Measurements from ENCODE around the gene TRIM15.
"Not testable (repeated sequence)": the region's sequence is repeated elsewhere in the genome, so short reads cannot be mapped to it uniquely, and the experiment has no call there.

Gene TRIM15

DNA sequence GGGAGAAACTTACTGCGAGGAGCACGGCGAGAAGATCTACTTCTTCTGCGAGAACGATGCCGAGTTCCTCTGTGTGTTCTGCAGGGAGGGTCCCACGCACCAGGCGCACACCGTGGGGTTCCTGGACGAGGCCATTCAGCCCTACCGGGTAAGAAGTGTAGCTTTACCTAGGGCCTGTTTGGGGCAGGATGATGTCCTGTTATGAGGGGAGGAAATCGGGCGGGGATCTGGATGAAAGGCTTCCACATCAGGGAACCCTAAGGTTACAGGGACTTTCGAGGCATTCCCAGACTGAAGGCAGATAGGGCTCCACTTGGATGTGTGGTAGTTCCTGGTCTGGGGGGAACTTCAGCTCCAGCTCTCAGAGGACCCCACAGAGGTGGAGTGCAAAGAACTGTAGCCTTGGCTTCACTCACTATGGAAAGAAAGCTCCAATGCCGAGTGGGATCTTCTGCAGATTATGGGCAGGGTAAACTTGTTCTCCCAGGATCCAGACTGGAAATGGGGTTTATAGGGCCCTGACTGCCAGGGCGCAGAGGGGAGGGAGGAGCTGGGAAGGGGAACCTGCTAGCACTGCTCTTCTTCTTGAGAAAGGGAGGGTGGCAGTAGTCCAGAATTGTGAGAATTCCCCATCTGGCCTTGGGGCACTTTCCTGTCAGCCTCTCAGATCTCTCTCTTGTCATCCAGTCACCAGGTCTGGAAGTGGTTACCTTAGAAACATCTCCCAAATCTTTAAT lies 740 bp downstream of the TRIM15 start:
- no peak for DNase-seq

DNA sequence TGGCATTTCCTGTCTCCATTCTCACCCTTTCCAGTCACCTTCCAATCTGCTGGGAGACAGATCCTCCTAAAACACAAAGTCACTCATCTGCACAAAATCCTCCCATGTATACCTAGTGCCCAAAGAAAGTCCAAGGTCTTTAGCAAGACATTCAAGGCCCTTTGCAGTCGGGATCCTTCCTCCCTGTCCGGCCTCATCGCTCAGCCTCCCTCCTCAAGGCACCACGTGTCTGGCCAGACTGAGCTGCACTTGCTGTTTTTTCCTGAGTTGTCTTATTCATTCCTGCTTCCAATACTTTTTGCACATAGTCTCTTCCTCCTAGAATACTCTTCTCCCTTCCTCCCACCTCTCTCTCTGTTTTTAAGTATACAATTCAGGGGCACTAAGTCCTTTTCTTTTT lies 1.4 kb downstream of the TRIM15 start:
- DNase-seq = no peak

DNA sequence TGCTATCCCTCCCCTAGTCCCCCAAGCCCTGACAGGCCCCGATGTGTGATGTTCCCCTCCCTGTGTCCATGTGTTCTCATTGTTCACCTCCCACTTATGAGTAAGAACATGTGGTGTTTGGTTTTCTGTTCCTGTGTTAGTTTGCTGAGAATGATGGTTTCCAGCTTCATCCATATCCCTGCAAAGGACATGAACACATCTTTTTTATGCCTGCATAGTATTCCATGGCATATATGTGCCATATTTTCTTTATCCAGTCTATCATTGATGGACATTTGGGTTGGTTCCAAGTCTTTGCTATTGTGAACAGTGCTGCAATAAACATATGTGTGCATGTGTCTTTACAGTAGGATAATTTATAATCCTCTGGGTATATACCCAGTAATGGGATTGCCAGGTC lies 1.9 kb downstream of the TRIM15 start:
- not testable (repeated sequence) for DNase-seq

DNA sequence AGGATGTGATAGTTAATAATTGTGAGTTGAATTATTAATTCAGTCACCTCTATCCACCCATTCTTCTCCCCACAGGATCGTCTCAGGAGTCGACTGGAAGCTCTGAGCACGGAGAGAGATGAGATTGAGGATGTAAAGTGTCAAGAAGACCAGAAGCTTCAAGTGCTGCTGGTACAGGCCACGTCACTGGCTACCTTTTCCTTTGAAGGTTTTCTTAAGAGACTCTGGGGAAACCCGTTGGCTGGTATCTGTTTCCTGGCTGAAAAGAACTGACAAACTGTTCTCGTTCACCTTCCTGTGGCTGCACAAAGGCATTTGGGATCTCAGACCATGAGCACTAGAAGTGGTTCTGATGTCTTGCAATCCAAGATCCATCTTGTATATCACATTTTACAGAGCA lies 3.8 kb downstream of the TRIM15 start:
- no peak for DNase-seq

DNA sequence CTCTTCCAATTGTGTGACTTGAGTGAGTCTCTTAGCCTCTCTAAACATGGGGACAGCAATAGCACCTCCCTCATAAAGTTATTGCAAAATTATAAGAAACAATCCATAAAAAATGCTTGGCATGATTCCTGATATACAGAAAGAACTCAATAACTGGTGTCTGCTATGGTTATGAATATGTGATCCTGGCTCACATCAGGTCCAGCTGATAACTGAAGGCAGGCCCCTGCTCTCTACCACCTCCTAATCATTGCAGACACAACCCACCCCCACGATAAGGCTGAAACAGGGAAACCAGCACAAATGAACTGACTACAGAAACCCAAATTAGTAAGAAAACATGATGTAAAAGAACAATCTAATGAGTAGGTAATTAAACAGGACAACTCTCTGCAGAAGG lies 5.4 kb downstream of the TRIM15 start:
- no peak for DNase-seq

DNA sequence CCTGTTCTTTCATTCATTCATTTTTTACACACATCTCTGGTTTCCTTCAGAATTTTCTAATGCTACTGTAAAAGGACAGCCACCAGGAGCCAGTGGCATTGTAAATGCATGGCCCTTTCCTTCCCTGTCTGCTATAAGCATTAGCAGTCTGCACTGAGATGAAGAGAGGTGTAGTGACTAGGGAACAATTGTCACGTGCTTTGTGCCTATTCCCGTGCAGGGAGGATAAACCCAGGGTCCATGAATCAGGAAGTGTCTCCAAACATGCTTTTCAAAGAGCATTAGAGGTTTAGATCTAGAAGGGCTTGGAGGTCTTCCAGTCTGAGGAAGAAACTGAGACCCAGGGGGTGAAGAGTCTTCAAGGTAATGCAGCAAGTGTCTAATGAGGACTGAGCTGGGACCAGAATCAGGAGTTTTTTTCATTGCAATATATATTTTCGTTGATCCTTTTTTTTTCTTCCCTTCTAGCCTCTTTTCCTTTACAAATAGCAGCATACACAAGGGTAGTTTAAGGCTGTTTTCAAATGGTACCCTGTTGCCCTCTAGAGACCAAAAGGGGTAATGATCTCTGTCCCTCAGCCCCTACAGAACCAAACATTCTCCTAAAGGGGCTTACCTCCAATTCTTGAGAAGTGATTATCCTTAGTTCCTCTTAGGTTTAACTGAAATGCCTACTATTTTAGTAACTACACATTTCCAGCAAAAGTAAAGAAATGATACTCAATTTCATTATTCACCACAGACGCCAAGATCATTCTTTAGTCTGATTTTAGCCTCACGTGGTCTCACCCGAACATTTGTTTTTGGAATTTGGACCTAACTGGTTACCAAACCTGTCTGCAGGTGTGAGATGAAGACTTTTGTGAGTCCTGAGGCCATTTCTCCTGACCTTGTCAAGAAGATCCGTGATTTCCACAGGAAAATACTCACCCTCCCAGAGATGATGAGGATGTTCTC lies 6.6 kb downstream of the TRIM15 start:
- no peak for DNase-seq

DNA sequence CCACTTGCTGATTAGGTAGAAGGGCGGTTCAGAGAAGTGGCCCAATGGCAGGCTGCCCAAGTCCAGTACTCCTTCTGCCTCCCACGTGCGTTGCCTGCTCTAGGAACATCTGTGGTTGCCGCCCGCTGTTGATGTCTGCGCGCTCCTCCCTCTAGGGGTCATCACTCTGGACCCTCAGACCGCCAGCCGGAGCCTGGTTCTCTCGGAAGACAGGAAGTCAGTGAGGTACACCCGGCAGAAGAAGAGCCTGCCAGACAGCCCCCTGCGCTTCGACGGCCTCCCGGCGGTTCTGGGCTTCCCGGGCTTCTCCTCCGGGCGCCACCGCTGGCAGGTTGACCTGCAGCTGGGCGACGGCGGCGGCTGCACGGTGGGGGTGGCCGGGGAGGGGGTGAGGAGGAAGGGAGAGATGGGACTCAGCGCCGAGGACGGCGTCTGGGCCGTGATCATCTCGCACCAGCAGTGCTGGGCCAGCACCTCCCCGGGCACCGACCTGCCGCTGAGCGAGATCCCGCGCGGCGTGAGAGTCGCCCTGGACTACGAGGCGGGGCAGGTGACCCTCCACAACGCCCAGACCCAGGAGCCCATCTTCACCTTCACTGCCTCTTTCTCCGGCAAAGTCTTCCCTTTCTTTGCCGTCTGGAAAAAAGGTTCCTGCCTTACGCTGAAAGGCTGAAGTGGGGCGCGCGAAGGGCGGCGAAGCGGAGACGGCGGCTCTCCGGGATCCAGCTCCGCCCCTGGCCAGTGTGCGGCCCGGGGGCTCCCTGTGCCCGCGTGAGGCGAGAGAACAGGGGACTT lies 8.5 kb downstream of the TRIM15 start:
- no peak for DNase-seq

DNA sequence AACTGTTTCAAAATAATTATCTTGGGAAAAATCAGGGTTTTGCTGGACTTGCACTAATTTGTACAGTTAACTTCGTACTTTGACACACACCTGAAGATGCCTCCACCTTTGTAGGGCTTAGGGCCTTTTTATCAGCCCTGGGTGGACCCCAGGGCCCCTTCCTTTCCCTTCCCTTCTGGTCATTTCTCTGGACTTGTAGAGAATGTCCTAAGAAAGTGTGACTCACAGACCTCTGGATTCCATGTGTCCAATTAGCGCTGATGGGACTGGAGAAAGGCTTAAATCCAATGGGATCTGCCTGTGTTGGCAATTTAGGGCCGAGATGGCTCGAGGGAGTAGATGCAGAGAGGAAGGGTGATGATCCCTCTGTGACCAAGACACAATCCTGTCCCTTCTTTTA lies 9.3 kb downstream of the TRIM15 start:
- no peak for DNase-seq

DNA sequence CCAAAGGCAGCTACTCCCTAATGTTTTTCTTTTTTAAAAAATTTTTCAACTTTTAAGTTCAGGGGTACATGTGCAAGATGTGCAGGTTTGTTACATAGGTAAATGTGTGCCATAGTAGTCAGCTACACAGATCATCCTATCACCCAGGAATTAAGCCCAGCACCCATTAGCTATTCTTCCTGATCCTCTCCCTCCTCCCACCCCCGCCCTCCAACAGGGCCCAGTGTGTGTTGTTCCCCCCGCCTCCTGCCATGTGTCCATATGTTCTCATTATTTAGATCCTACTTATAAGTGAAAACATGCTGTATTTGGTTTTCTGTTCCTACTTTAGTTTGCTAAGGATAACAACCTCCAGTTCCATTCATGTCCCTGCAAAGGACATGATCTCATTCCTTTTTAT lies 12.4 kb downstream of the TRIM15 start:
- no peak for DNase-seq

DNA sequence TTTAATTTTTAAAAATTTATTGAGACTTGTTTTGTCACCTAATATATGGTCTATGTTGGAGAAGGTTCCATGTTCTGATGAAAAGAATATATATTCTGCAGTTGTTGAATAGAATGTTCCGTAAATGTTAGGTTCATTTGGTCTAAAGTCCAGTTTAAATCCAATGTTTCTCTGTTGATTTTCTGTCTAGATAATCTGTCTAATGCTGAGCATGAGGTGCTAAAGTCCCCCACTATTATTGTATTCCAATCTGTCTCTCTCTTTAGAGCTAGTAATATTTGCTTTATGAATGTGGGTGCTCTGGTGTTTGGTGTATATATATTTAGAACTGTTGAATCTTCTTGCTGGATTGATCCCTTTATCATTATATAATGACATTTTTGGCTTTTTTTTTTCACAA lies 15.5 kb downstream of the TRIM15 start:
- no peak for DNase-seq

DNA sequence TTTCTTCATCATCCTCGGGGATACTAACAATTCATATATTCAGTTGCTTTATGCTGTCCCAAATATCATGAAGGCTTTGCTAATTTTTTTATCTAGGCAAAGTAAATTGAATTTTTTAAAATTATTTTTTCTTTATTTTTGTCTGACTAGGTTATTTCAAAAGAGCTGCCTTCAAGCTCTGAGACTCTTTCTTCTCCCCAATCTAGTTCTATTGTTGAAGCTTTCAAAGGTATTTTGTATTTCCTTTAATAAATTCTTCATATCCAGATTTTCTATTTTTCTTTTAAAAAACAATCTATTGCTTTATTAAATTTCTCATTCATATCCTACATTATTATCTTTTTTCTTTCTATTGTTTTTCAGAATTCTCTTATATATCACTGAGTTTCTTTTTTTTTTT lies 16.8 kb downstream of the TRIM15 start:
- DNase-seq = no peak

DNA sequence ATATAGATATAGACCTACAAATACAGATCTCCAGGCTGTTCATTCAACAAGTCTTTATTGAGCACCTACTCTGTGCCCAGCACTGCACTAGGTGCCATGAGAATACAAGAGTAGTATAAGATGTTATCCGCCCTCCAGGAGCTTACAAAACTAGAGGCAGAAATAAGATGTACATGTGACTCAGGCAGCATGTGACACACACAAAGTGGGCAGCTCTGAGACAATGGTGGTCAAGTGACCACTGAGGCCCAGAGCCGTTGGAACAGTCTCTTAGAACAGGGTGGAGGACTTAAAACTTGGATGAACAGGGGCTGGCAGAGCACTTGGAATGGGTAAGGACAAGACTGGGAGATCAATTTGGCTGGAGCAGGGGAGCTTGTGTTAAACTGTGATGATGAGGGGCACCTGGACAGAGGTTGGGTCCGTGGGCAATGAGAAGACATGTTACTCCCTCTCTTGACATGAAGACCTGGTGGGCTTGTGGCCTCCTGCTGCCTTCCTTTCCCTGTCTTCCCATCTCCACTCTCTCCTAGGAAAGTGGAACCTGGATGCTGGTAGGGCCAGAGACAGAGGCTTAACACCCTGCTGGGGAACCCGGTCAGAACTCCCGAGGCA lies 21.2 kb downstream of the TRIM15 start:
- no peak for DNase-seq

DNA sequence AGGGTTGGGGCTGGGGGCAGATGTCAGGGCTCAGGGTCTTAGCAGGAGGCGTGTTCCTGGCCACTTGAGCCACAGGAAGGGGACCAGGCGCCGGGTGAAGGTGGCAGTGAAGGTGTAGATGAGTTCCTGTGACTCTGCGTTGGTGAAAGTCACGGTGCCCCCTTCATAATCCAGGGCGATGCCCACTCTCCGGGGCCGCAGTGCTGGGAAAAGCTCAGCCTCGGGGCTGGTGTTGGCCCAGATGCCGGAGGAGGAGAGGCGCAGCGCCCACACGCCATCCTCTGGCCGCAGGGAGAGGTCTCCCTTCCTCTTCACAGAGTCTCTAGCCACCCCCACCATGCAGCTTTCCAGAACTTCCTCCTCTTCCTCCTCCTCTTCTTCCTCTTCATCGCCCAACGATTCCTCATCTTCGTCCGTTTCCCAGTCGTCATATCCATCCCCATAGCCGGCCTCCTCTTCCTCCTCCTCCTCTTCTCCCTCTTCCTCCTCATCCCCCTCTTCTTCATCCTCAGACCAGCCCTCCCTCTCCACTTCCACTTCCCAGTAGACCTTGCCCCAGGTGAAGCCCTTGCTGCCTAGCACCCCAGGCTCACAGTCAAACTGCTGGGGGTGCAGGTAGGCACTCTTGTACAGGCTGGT lies 22.6 kb downstream of the TRIM15 start:
- DNase-seq = no peak

DNA sequence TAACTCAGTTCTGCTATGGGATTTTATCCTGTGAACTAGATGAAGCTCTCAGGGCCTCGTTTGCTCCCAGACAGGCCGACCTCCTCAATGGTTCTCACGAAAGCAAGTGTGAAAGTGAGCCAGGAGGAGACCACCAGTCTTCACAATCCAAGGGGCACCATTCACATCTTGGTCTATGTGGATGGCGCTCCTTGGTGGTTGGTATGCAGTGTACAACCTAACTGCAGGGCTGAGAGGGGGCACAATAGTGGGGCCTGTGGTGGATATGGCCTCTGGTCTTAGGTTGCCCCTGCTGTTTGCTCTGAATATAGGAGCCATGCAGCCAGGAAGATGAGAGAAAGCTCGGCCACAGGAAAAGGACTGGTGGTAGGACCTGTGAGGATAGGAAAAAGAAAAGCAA lies 25.2 kb downstream of the TRIM15 start:
- DNase-seq = no peak

DNA sequence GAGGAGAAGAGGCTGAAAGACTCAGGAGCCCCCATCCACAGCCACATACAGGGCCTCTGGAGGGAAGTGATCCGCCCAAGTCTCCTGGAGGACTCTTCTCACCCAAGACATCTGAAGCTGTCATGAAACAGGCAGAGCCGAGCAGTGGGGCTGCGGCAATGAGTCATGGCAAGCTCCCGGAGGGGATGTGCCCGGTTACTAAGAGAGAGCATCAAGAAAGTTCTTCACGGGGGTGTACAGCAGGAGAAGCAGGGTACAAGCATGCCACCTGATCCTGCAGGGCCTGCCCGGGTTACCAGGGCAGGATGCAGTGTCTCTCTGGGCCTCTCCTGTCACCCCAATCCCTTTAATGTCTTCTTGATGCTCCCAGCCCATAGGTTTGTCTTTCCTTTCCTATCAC lies 28.7 kb downstream of the TRIM15 start:
- DNase-seq = no peak

DNA sequence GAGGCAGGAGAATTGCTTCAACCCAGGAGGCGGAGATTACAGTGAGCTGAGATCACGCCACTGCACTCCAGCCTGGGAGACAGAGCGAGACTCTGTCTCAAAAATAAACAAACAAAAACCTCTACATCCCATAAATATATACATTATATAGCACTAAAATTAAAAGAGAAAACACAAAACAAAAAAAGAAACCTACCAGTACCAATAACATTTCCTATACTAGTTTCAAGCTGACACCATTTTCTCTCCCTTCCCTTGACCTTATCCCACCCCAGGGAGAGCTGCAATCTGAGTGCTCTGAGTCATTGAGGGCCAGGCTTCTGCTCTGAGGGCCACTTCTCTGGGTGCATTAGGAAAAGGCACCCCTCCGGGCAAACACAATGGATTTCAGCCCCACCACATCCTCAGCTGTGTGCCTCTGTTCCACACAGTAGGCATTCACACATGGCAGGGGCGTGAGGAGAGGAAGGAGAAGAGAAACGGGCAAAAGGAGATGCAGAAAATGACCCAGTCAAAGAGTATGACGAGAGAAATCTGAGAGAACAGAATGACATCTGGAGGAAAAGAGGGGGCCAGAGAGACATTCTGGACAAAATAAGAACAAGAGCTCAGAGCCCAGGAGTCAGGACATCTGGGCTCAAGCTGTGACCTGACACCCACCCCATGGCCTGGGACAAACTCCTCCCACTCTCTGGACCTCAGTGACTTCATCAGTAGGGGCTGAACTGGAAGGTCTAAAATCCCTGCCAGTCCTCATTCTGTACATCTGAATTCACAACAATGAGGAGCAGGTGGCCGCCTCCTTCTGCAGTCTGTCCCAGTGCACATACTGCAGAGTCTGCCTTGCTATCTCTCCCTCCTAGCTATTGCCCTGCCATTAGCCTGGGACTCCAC lies 31.7 kb downstream of the TRIM15 start:
- DNase-seq = no peak

DNA sequence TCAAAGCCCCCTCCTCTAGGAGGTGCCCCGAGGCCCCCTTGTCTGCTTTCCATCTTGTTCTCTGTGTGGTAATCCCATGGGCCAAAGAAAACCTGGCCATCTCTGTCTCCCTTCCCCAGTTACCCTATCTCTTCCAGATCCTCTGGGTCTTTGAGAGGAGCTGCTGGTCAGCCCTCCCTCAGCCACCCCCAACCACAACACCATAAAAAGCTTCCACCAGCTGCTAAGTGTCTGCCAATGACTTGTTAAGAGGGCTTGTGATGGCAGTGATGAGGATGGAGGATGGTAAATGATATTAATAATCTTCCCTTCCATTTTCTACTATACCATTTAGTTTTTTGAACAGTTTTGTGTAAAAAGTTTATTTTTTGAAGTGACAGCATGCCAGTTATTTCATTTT lies 32.6 kb downstream of the TRIM15 start:
- no peak for DNase-seq

DNA sequence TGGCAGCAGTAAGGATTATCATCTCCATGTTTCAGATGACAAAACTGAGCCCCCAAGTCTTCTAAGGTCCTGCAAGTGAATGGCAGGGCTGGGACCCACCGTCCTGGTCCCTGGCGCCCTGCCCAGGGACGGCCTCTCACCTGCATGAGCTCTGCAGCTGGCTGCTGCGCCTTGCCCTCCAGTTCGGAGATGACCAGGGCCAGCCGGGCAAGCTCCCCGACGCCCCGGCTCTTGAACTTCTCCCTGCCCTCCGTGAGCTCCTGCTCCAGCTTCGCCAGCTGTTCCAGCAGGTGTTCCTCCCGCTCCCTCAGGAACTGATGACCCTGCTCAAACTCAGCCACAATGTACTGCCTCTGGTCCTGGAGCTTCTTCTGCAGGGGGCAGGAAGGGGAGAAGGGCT lies 33.0 kb downstream of the TRIM15 start:
- DNase-seq = no peak

DNA sequence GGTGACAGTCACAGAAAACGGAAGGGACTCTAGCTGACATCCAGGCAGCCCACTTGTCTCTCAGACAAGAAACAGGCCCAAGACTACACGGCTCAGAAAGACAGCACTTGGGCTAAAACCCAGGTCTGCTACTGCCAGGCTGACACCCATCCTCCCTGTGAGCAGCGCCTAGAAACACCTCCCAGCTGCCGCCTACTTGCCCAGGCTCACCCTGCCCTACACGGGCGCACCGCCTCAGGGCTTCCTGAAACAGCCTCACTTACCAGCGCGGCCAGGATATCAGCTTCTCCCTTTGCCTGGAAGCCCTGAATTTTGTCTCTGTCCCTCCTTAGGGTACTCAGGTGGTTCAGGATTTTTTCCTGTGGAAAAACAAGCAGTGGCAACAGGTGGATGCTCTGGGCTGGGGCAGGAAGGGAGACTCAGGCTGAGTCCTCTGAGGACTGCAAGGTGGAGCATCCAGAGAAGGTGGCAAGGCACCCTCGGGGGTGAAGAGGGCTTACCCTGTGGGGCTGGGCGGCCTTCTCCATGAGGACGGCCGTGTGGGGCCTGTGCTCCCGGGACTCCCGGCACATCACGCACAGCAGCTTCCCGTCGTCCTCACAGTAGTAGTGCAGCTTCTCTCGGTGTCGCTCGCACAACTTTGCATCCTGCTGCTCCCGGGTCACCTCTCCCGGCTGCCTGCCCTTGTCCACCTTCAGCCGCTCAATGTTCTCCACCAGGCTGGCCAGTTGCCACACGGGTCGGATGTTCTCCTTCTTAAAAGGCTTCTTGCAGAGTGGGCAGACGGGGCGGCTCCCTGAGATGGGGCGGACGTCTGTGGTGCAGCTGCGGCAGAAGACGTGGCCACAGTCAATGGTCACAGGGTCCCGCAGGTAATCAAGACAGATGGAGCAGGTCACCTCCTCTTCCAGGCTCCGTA lies 35.1 kb downstream of the TRIM15 start:
- no peak for DNase-seq
